T-helper 9 cell (primary cell): ENCODE measurements around the gene IL1RAPL2.
"Not testable (repeated sequence)": the region's sequence is repeated elsewhere in the genome, so short reads cannot be mapped to it uniquely, and the experiment has no call there.

Source experiments
- DNase-seq: peaks from one replicate; pipeline ENCODE4 v3.0.0-alpha.2; 2020

IL1RAPL2 gene

GRCh38 chrX:105189093-105189492, 623.1 kb downstream of the IL1RAPL2 start:
- no peak for DNase-seq

- no peak for DNase-seq
Measured at GRCh38 chrX:105190252-105190853, 624.4 kb downstream of the IL1RAPL2 start.

- no peak for DNase-seq
Measured at GRCh38 chrX:105191878-105192277, 625.9 kb downstream of the IL1RAPL2 start.

- DNase-seq = no peak
Measured at GRCh38 chrX:105209406-105209805, 643.4 kb downstream of the IL1RAPL2 start.

- DNase-seq = no peak
Measured at GRCh38 chrX:105210258-105210657, 644.3 kb downstream of the IL1RAPL2 start.

- no peak for DNase-seq
Measured at GRCh38 chrX:105211066-105211575, 645.1 kb downstream of the IL1RAPL2 start.

GRCh38 chrX:105219454-105220401, 653.7 kb downstream of the IL1RAPL2 start:
- DNase-seq = no peak

GRCh38 chrX:105220636-105221035, 654.6 kb downstream of the IL1RAPL2 start, which contains the start of gene TEX13A:
Gene TEX13A (minus strand): TSS chrX:105220694. CDS start chrX:105220397, 297 bp downstream.
- no peak for DNase-seq

- DNase-seq = no peak
Measured at GRCh38 chrX:105221374-105221773, 655.4 kb downstream of the IL1RAPL2 start.

GRCh38 chrX:105226499-105226898, 660.5 kb downstream of the IL1RAPL2 start:
- DNase-seq = no peak

- no peak for DNase-seq
Measured at GRCh38 chrX:105228602-105229001, 662.6 kb downstream of the IL1RAPL2 start.

GRCh38 chrX:105229146-105229545, 663.1 kb downstream of the IL1RAPL2 start:
- DNase-seq = no peak

- DNase-seq = not testable (repeated sequence)
Measured at GRCh38 chrX:105237407-105237806, 671.4 kb downstream of the IL1RAPL2 start.

- no peak for DNase-seq
Measured at GRCh38 chrX:105241056-105241455, 675.1 kb downstream of the IL1RAPL2 start.

GRCh38 chrX:105260291-105261043, 694.5 kb downstream of the IL1RAPL2 start:
- no peak for DNase-seq

- no peak for DNase-seq
Measured at GRCh38 chrX:105263171-105263570, 697.2 kb downstream of the IL1RAPL2 start.

- DNase-seq = no peak
Measured at GRCh38 chrX:105263801-105264200, 697.8 kb downstream of the IL1RAPL2 start.

GRCh38 chrX:105265093-105265492, 699.1 kb downstream of the IL1RAPL2 start:
- DNase-seq = no peak

- DNase-seq = no peak
Measured at GRCh38 chrX:105266456-105266855, 700.5 kb downstream of the IL1RAPL2 start.

- no peak for DNase-seq
Measured at GRCh38 chrX:105267167-105267566, 701.2 kb downstream of the IL1RAPL2 start.

GRCh38 chrX:105269386-105269785, 703.4 kb downstream of the IL1RAPL2 start:
- no peak for DNase-seq

- no peak for DNase-seq
Measured at GRCh38 chrX:105273326-105273725, 707.3 kb downstream of the IL1RAPL2 start.

GRCh38 chrX:105274091-105274490, 708.1 kb downstream of the IL1RAPL2 start:
- no peak for DNase-seq
